OCI-LY7 (cell line): Measurements from ENCODE around the gene SPATA33. TPM values are rescaled to one million over a fixed set of nuclear protein-coding genes. Genes with fewer than 3 reads are reported as not detected.

Experiments
- BruUV-seq: library from RNA; stranded (reverse); fragments of 400-500 nt; replicated peaks from 2 replicates; lab custom pipeline; 2021; lab: Mats Ljungman, UMichigan
- CTCF ChIA-PET: fragments of 300-600 bp; sonication (Branson Sonifier 250); formaldehyde crosslinking; loops from one replicate; lab custom pipeline; 2022; ENCODE audit warnings: antibody characterized with exemption; ENCODE audit not compliant: unreplicated experiment; lab: Charles Lee
- POLR2A ChIA-PET: fragments of 300-600 bp; sonication (Branson Sonifier 250); formaldehyde crosslinking; loops from one replicate; lab custom pipeline; 2022; ENCODE audit warnings: antibody characterized with exemption; lab: Charles Lee
- DNase-seq: peaks from one replicate; pipeline ENCODE4 v3.0.0-alpha.2; 2015; ENCODE audit warnings: low spot score
- H2AFZ ChIP-seq: fragments of 200-600 bp; sonication (generic), shearing (Covaris generic); 2 replicates; pipeline ENCODE4 v1.6.1; 2014; ENCODE audit warnings: mild to moderate bottlenecking, antibody characterized with exemption, low read length, moderate library complexity
- H3K27ac ChIP-seq: fragments of 200-600 bp; sonication (generic); 2 replicates; pipeline ENCODE4 v1.5.1; 2014; ENCODE audit warnings: mixed run types, low read depth, mild to moderate bottlenecking, moderate library complexity, low read length, inconsistent platforms; ENCODE audit not compliant: poor library complexity, severe bottlenecking
- H3K36me3 ChIP-seq: fragments of 200-600 bp; sonication (generic); 2 replicates; pipeline ENCODE4 v1.6.1; 2014; ENCODE audit warnings: mild to moderate bottlenecking, antibody characterized with exemption, low read length, moderate library complexity, mixed read lengths; ENCODE audit not compliant: insufficient read depth
- H3K4me1 ChIP-seq: fragments of 200-600 bp; sonication (generic); 2 replicates; pipeline ENCODE4 v1.5.1; 2014; ENCODE audit warnings: mild to moderate bottlenecking, low read length; ENCODE audit not compliant: insufficient read depth, poor library complexity, severe bottlenecking
- H3K4me2 ChIP-seq: fragments of 200-600 bp; sonication (generic); 2 replicates; pipeline ENCODE4 v1.6.1; 2014; ENCODE audit warnings: mild to moderate bottlenecking, low read length
- H3K4me3 ChIP-seq: fragments of 200-600 bp; sonication (generic); 2 replicates; pipeline ENCODE4 v1.5.1; 2014; ENCODE audit warnings: mild to moderate bottlenecking, low read depth, low read length; ENCODE audit not compliant: poor library complexity, severe bottlenecking
- H3K79me2 ChIP-seq: fragments of 200-600 bp; sonication (generic); 2 replicates; pipeline ENCODE4 v1.6.1; 2016; ENCODE audit warnings: low read depth, mild to moderate bottlenecking, low read length, moderate library complexity, mixed read lengths; ENCODE audit not compliant: insufficient read depth
- H3K9me2 ChIP-seq: fragments of 200-600 bp; sonication (generic); 2 replicates; pipeline ENCODE4 v1.6.1; 2016; ENCODE audit warnings: mild to moderate bottlenecking, low read length, mixed read lengths; ENCODE audit not compliant: insufficient read depth
- H3K9me3 ChIP-seq: fragments of 200-600 bp; sonication (generic); 2 replicates; pipeline ENCODE4 v1.6.1; 2014; ENCODE audit warnings: mild to moderate bottlenecking, mixed run types, low read length, mixed read lengths
- H4K20me1 ChIP-seq: fragments of 200-600 bp; sonication (generic); 2 replicates; pipeline ENCODE4 v1.6.1; 2014; ENCODE audit warnings: mild to moderate bottlenecking, antibody characterized with exemption, low read length, moderate library complexity, mixed read lengths; ENCODE audit not compliant: insufficient read depth
- EZH2phosphoT487 ChIP-seq: fragments of 200-600 bp; sonication (generic); IDR thresholded peaks from 2 replicates; pipeline ENCODE4 v1.6.1; 2018; ENCODE audit warnings: low read depth, borderline replicate concordance, mild to moderate bottlenecking, mixed run types, antibody characterized with exemption, low read length, moderate library complexity, mixed read lengths
- intact Hi-C: fragments of 100-400 bp; cut with micrococcal nuclease; formaldehyde crosslinking; loops from one replicate; pipeline ENCODE4 v1.10.0; 2022; ENCODE audit not compliant: unreplicated experiment
- total RNA-seq, 2 experiments: library from RNA; depleted of rRNA in 1 of 2; stranded (reverse); fragments of >200 nt in 1 of 2; shearing (Covaris generic) in 1 of 2; gene quantifications; 2 replicates each; pipeline ENCODE4 v1.2.3, GENCODE V29; 2014 to 2022
- TF ChIP-seq, protein P1 (sequence below): fragments of 200-600 bp; sonication (generic); conservative IDR thresholded peaks from 2 replicates; pipeline ENCODE4 v1.5.1; 2014; ENCODE audit warnings: mild to moderate bottlenecking, antibody characterized with exemption, low read length, moderate library complexity, mixed read lengths

Gene SPATA33
- total RNA-seq, 2 experiments from 2014 or later: 9.4 to 17.3 TPM

DNA sequence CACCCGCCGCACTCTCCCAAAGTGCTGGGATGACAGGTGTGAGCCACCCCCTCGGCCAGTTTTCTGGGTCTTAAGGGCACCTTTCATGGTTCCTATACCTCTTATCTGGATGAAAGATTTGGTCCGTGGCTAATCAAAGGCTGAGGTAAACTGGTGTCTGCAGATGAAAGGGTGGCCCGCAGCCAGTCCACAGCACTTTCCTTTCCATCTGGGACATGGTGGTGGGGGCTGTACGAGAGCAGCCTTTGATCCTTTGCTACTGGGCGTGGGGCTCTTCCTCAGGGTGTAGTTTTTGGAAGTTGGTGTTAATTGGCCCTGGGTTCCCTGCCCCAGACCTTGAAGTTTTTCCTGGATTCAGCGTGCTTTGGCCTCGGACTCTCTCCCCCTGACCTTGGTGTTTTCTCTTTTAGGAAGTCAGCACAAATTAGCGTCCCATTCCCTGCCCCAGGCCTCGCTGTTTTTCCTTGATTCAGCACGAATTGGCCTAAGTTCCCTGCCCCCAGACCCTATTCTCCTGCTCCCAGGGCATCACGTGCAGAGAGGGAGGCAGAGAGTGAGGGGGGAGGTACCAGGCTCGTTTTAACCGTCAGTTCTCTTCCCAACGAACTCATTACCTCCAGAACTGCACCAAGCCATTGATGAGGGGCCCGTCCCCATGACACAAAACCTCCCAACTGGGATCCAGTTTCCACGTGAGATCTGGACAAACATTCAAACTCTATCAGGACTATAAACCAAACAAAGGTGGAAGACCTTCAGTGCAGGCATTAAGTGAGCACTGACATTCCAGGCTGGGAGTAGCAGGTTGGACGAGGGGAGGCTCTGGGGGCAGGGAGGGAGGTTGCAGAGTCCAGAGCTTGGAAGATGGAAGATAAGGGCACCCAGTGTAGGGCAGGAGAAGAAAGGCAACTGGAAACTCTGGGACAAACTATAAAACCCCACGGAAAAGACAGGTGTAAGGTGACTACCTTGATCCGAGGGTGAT, 32.6 kb upstream of the SPATA33 start:
- BruUV-seq: no TSS peak
- no peak overlapping the region for H2AFZ ChIP-seq
- CTCF ChIA-PET: no interaction called here
- H3K4me3 ChIP-seq: no peak overlapping the region
- intact Hi-C loops: no loop called here
- H4K20me1 ChIP-seq: no peaks in the 10 kb centered on the region
- no peak for DNase-seq
- no peaks in the 10 kb centered on the region for H3K4me1 ChIP-seq
- no peak overlapping the region for H3K27ac ChIP-seq
- no peak for TF ChIP-seq EZH2phosphoT487
- TF ChIP-seq, protein P1, sequence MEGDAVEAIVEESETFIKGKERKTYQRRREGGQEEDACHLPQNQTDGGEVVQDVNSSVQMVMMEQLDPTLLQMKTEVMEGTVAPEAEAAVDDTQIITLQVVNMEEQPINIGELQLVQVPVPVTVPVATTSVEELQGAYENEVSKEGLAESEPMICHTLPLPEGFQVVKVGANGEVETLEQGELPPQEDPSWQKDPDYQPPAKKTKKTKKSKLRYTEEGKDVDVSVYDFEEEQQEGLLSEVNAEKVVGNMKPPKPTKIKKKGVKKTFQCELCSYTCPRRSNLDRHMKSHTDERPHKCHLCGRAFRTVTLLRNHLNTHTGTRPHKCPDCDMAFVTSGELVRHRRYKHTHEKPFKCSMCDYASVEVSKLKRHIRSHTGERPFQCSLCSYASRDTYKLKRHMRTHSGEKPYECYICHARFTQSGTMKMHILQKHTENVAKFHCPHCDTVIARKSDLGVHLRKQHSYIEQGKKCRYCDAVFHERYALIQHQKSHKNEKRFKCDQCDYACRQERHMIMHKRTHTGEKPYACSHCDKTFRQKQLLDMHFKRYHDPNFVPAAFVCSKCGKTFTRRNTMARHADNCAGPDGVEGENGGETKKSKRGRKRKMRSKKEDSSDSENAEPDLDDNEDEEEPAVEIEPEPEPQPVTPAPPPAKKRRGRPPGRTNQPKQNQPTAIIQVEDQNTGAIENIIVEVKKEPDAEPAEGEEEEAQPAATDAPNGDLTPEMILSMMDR: no peak
- H3K9me2 ChIP-seq: no peaks in the 10 kb centered on the region
- H3K9me3 ChIP-seq: no peaks in the 10 kb centered on the region
- no peaks in the 10 kb centered on the region for H3K79me2 ChIP-seq
- no peaks in the 10 kb centered on the region for H3K36me3 ChIP-seq
- POLR2A ChIA-PET: no interaction called here
- no peak overlapping the region for H3K4me2 ChIP-seq

DNA sequence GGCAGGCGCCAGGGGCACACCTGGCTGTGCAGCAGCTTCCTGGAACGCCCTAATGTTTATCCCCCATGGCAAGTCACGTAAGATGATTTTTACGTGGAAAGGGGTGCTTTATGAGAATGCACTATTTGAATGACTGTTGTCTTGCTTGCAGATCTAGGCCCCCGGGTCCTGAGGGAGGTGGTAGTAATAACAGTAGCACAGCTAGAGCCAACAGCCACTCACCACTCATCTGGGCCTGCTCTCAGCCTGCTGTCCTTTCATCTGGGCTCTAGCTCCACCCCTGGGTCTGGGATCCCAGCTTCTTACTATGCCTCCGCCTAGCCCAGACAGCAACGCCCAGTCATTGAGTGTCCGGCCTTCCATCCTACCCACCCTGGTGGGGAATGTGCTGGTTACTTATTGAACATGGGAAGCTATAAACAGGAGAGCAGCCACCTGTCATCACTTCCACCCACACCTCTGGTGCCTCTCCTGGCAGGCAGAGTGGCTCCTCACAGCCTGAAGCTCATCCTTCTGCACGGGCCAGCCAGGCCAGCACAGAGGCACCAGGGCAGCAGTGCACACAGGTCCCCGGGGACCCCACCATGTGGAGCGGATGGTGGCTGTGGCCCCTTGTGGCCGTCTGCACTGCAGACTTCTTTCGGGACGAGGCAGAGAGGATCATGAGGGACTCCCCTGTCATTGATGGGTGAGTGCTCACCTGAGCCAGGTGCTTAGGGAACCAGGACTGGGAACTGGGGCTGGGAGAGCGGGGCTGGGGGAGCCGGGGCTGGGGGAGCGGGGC, 27.6 kb upstream of the SPATA33 start:
- TF ChIP-seq EZH2phosphoT487: no peak
- TF ChIP-seq, protein P1: no peak
- no peak overlapping the region for H3K4me3 ChIP-seq
- no peak overlapping the region for H2AFZ ChIP-seq
- no peaks in the 10 kb centered on the region for H3K4me1 ChIP-seq
- no peaks in the 10 kb centered on the region for H4K20me1 ChIP-seq
- no TSS peak for BruUV-seq
- H3K79me2 ChIP-seq: no peaks in the 10 kb centered on the region
- CTCF ChIA-PET: no interaction called here
- POLR2A ChIA-PET: no interaction called here
- H3K9me2 ChIP-seq: no peaks in the 10 kb centered on the region
- H3K4me2 ChIP-seq: no peak overlapping the region
- DNase-seq: no peak
- intact Hi-C loops: no loop called here
- no peaks in the 10 kb centered on the region for H3K36me3 ChIP-seq
- no peaks in the 10 kb centered on the region for H3K9me3 ChIP-seq
- H3K27ac ChIP-seq: no peak overlapping the region
